Pancreas (tissue), 10 donors: ENCODE measurements around the gene AQP12B. TPM values are rescaled to one million over a fixed set of nuclear protein-coding genes. Genes with fewer than 3 reads are reported as not detected.

Experiments used
- ATAC-seq, 4 donors: fragments of 200-7000 bp; cut with Tn5 transposase; one replicate each; pipeline versions ENCODE4 v1.8.0 to v1.9.1; 2020; ENCODE audit warnings: mild to moderate bottlenecking in 4 of 4, moderate library complexity in 4 of 4
- DNase-seq, 6 donors: peaks; one replicate each; pipeline ENCODE4 v3.0.0-alpha.2; 2020
- FAIRE-seq: peaks from 2 replicates; lab custom pipeline; 2012; peaks lifted over from hg19 to GRCh38; lab: Jason Lieb, UNC
- H3K27ac ChIP-seq, 4 donors: fragments of 200-600 bp; sonication (generic); 1 replicate in 3 of 4; 2 replicates in 1 of 4; pipeline versions ENCODE4 v1.5.0 to v1.8.0; 2020
- H3K27me3 ChIP-seq, 4 donors: fragments of 200-600 bp; one replicate each; pipeline ENCODE4 v1.8.0; 2021
- H3K36me3 ChIP-seq, 3 donors: fragments of 200-600 bp; sonication (generic) in 1 of 3; one replicate each; pipeline versions ENCODE4 v1.5.0 to v1.8.0; 2020 to 2021
- H3K4me1 ChIP-seq, 3 donors: fragments of 200-600 bp; one replicate each; pipeline ENCODE4 v1.8.0; 2021
- H3K4me3 ChIP-seq, 4 donors: fragments of 200-600 bp; sonication (generic) in 2 of 4; one replicate each; pipeline versions ENCODE4 v1.5.0 to v1.8.0; 2020 to 2021
- H3K9me3 ChIP-seq, 4 donors: fragments of 200-600 bp; one replicate each; pipeline ENCODE4 v1.8.0; 2021
- WGBS, 2 donors: extraction: QIAGEN DNeasy Blood & Tissue Kit; methylation state at CpG; one replicate each; pipeline ENCODE4 v1.1.7; 2013; 5-methylcytosine and 5-hydroxymethylcytosine counted together
- intact Hi-C, 3 donors: fragments of 100-400 bp; cut with DNase I; formaldehyde crosslinking; loops; one replicate each; pipeline versions ENCODE4 v1.11.1 to v1.14.2; 2022
- polyA plus RNA-seq, 2 donors: library from polyadenylated mRNA; stranded (reverse); fragments of 200-250 nt; gene quantifications; one replicate each; pipeline ENCODE4 v1.2.3, GENCODE V29; 2013
- total RNA-seq, 6 donors: library from RNA; stranded (reverse); fragmentation: NEBNext Ultra II Directional in 4 of 6; extraction: Animal tissue kit (Norgen Biotek cat#: 25700) in 4 of 6; gene quantifications; one replicate each; pipeline versions ENCODE4 v1.2.1 to v1.2.4, GENCODE V29; 2021 to 2023
- TF ChIP-seq, protein P1 (sequence below), 4 donors: fragments of 200-600 bp; sonication (generic) in 3 of 4; IDR thresholded peaks; one replicate each; pipeline versions ENCODE4 v1.5.0 to v1.8.0; 2021; ENCODE audit warnings: antibody characterized with exemption in 4 of 4
- donor health status: healthy with polysubstance abuse.
- donor health status: DM: no; HTN: no; CAD: no; lungs with moderate emphysema.
- donor health status: DM: no; HTN: no; CAD: no.
- donor health status: control.
- donor health status: control.
- donor health status: Bipolar disorder and iron deficiency.
- donor health status: DM: yes; HTN: yes; CAD: no.
- donor health status: DM: no; HTN: no; CAD: no.
- donor health status: DM: no; HTN: no; CAD: no.
- donor health status: DM: yes; HTN: yes; CAD: no.

AQP12B gene
- total and polyA plus RNA-seq, 8 donors = 54.2 to 240 (median 154) TPM

DNA sequence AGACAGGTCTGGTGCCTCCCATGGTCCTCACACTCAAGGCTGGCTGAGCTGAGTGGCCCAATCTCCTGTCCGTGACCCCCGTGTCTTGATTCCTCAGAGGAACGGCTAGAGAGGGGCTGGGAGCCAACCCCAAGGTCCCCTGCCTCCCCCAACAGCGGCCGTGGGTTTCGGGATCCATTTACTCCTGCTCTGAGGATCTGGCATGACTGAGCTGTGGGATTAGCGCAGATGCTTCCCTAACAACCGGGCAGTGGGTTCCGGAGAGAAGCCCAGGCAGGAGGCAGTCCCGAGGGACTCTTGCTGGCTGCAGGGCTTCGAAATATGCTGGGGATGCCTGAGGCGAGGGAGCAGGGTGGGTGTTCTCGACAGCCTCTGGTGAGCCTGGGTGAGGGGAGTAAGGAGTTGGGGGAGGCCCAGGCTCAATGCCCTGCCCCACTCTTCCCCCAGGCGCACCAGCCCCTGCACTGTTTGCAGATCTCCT lies 38.5 kb downstream of the AQP12B start:
- TF ChIP-seq, protein P1, sequence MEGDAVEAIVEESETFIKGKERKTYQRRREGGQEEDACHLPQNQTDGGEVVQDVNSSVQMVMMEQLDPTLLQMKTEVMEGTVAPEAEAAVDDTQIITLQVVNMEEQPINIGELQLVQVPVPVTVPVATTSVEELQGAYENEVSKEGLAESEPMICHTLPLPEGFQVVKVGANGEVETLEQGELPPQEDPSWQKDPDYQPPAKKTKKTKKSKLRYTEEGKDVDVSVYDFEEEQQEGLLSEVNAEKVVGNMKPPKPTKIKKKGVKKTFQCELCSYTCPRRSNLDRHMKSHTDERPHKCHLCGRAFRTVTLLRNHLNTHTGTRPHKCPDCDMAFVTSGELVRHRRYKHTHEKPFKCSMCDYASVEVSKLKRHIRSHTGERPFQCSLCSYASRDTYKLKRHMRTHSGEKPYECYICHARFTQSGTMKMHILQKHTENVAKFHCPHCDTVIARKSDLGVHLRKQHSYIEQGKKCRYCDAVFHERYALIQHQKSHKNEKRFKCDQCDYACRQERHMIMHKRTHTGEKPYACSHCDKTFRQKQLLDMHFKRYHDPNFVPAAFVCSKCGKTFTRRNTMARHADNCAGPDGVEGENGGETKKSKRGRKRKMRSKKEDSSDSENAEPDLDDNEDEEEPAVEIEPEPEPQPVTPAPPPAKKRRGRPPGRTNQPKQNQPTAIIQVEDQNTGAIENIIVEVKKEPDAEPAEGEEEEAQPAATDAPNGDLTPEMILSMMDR (IDR thresholded peaks at IDR 0.05) = no peak
- intact Hi-C loops = loop anchor here in 1 of 3 donors (10.0 kb wide), 1 partner anchor 61 kb away; no protein-coding TSS in a partner anchor
- Histone ChIP-seq H3K9me3 (no peaks in the 10 kb centered on the region), H3K4me1 (no peaks in the 10 kb centered on the region), H3K27me3 (no peaks in the 10 kb centered on the region), H3K4me3 (no peak overlapping the region), H3K27ac (no peak overlapping the region), H3K36me3 (no peaks in the 10 kb centered on the region)
- DNase-seq (peak in 2 of 6 donors; percentile 2 to 36), FAIRE-seq (no peak), ATAC-seq (no peak)
- WGBS, 2 donors = 43 to 58% methylated on average over 13 to 14 of the region's 14 CpGs

DNA sequence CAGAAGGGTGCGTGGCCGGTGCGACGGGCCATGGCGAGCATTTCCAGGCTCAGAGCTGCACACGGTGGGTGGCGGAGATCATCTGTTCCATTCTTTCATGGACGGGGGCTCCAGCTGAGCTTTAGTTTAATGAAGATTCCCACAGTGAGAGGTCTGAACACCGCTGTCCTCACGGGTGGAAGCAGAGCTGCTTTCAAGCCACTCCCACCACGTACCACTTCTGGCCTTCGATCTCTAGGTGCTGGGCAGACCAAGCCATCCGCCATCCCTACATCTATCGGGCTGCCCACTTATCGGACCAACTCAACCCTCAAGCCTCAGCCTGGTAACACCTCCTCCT lies 38.9 kb downstream of the AQP12B start:
- no peak for FAIRE-seq
- Histone ChIP-seq H3K9me3 (no peaks in the 10 kb centered on the region), H3K4me1 (no peaks in the 10 kb centered on the region), H3K36me3 (no peaks in the 10 kb centered on the region), H3K4me3 (no peak overlapping the region), H3K27ac (no peak overlapping the region), H3K27me3 (no peaks in the 10 kb centered on the region)
- intact Hi-C loops = loop anchor here in 1 of 3 donors (10.0 kb wide), 1 partner anchor 61 kb away; no protein-coding TSS in a partner anchor
- TF ChIP-seq, protein P1 (IDR thresholded peaks at IDR 0.05) = no peak
- ATAC-seq = no peak
- DNase-seq = no peak
- WGBS, 2 donors = 67 to 80% methylated on average over 15 of the region's 15 CpGs

DNA sequence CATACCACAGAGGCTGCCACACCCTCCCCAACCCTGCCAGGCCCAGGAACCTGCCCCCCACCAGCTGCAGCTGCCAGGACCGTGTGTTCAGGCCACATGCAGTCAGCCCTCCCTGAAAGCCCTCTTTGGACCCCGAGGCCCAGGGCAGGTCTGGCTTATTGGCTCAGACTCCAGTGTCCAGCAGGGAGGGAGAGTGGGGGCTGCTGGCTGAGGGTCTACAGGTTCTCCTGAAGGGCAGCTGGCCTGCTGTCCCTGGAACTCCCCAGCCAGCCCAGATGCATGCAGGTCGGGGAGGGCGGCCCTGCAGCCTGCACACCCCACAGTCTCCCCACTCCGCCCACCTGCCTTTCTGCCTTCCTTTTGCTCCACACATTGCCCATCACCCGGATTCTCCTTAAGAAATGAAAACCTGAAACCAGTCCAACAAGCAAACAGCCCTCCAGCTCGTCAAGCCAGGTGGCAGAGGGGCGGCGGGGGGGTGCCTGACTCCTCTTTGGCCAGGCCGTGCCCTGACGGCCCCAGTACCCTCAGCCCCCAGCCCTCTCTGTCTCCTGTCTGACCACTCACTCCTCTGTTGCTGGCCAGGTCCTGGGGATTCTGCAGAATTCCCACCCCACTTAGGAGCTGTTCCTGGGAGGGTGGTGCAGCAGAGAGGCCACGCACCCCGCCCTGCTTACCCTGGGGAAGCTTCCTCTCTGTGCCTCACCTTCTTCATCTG lies 39.4 kb downstream of the AQP12B start:
- Histone ChIP-seq H3K4me3 (no peak overlapping the region), H3K4me1 (no peaks in the 10 kb centered on the region), H3K36me3 (no peaks in the 10 kb centered on the region), H3K9me3 (no peaks in the 10 kb centered on the region), H3K27ac (no peak overlapping the region), H3K27me3 (no peaks in the 10 kb centered on the region)
- TF ChIP-seq, protein P1 (IDR thresholded peaks at IDR 0.05) = no peak
- no peak for FAIRE-seq
- no peak for ATAC-seq
- peak in 1 of 6 donors; percentile 58 for DNase-seq
- intact Hi-C loops = loop anchor here in 1 of 3 donors (10.0 kb wide), 1 partner anchor 62 kb away; no protein-coding TSS in a partner anchor
- WGBS, 2 donors = 58 to 69% methylated on average over 12 to 13 of the region's 13 CpGs

DNA sequence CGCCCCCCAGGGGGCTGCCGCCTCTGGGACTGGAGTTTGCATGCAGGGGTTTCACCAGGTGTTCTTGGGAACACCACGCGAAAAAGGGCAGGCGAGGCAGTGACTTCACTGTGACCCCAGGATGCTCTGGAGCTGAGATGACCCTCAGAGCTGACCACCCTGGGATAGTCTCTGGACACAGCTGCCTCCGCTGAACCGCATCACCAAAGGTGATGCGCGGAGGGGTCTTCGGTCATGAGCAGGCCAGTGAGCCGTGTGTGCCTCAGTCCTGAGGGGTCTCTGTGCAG lies 39.9 kb downstream of the AQP12B start:
- intact Hi-C loops = loop anchor here in 1 of 3 donors (10.0 kb wide), 1 partner anchor 62 kb away; no protein-coding TSS in a partner anchor
- H3K36me3 ChIP-seq = no peaks in the 10 kb centered on the region
- 79 to 87% methylated on average over 11 of the region's 11 CpGs for WGBS, 2 donors
- H3K4me3 ChIP-seq = no peak overlapping the region
- DNase-seq = peak in 1 of 6 donors; percentile 64
- H3K27ac ChIP-seq = no peak overlapping the region
- no peaks in the 10 kb centered on the region for H3K27me3 ChIP-seq
- TF ChIP-seq, protein P1 (IDR thresholded peaks at IDR 0.05) = no peak
- H3K4me1 ChIP-seq = no peaks in the 10 kb centered on the region
- no peak for FAIRE-seq
- no peaks in the 10 kb centered on the region for H3K9me3 ChIP-seq
- no peak for ATAC-seq
